Measurements from ENCODE around the gene ZNF891. TPM values are rescaled to one million over a fixed set of nuclear protein-coding genes. Genes with fewer than 3 reads are reported as not detected.

Gene ZNF891
- total and polyA plus RNA-seq, 2 of the 13 experiments (the other 11 are each of a cell fraction or from before 2014, with no cell fraction given) = 1.3 to 2.1 TPM

GRCh38 chr12:133073836-133074235 is 56.2 kb downstream of the ZNF891 start:
- DNase-seq (ENCODE audit: low spot score) = no peak
- no peaks in the 10 kb centered on the region for H3K79me2 ChIP-seq (ENCODE audit: insufficient read depth, low read length)
- ChIA-PET POLR2A (no interaction called here), CTCF (ENCODE audit: low intra/inter-chr PET ratio, low total read pairs) (no interaction called here)
- no TSS peak for BruUV-seq (replicated peaks)
- H4K20me1 ChIP-seq (ENCODE audit: insufficient read depth, low read length) = no peaks in the 10 kb centered on the region
- no peaks in the 10 kb centered on the region for H3K27me3 ChIP-seq (ENCODE audit: control insufficient read depth in 1 of 2, insufficient read depth in 2 of 2, low read length in 2 of 2)
- H3K4me3 ChIP-seq (replicated peaks in 1 of 3; ENCODE audit: insufficient read depth in 1 of 3, low read depth in 2 of 3, low read length in 3 of 3) = no peak overlapping the region
- H3K36me3 ChIP-seq (replicated peaks in 1 of 2; ENCODE audit: control insufficient read depth in 1 of 2, insufficient read depth in 2 of 2, low read length in 2 of 2) = no peaks in the 10 kb centered on the region
- intact Hi-C loops (cut with micrococcal nuclease; ENCODE audit: unreplicated experiment) (no loop called here), in situ Hi-C loops (cut with HindIII; ENCODE audit: extremely low pct_ligation_motif_present, low pct_unique_long_range_greater_than_20kb) (no loop called here)
- TF ChIP-seq TRIM24 (CRISPR knock-in tag; IDR thresholded peaks at IDR 0.05) (no peak), NFKB2 (CRISPR knock-in tag; IDR thresholded peaks at IDR 0.05; ENCODE audit: borderline replicate concordance) (no peak), ATAD3A (CRISPR knock-in tag; IDR thresholded peaks at IDR 0.05) (no peak), CEBPB (IDR thresholded peaks at IDR 0.05; ENCODE audit: borderline replicate concordance, low read depth, low read length) (no peak), SMARCC2 (IDR thresholded peaks at IDR 0.05) (no peak), ZSCAN20 (CRISPR knock-in tag; IDR thresholded peaks at IDR 0.05; ENCODE audit: borderline replicate concordance) (no peak), NR2F6 (IDR thresholded peaks at IDR 0.05) (no peak), NR2F6 (CRISPR knock-in tag; IDR thresholded peaks at IDR 0.05) (no peak), SRY (CRISPR knock-in tag; IDR thresholded peaks at IDR 0.05) (no peak), ZFP41 (CRISPR knock-in tag; IDR thresholded peaks at IDR 0.05; ENCODE audit: borderline replicate concordance) (no peak)
- 12% methylated on average over 2 of the region's 2 CpGs for WGBS (ENCODE audit: low lambda C conversion rate)
- no peaks in the 10 kb centered on the region for H3K4me1 ChIP-seq (ENCODE audit: insufficient read depth, low read length)
- peaks cover 84% of the 10 kb centered on the region for H3K9me3 ChIP-seq (ENCODE audit: low read length)
- no peak overlapping the region for H3K9ac ChIP-seq (ENCODE audit: insufficient read depth, low read depth, low read length)
- H3K27ac ChIP-seq (ENCODE audit: extremely low read length, insufficient read depth, low read length) = no peak overlapping the region
- no peak for FAIRE-seq
- no peak for ATAC-seq
- no peak overlapping the region for H3K4me2 ChIP-seq (ENCODE audit: low read depth, low read length)
- no peak overlapping the region for H2AFZ ChIP-seq (ENCODE audit: low read length)

GRCh38 chr12:133063556-133063955 is 66.5 kb downstream of the ZNF891 start:
- intact Hi-C loops (cut with micrococcal nuclease; ENCODE audit: unreplicated experiment) (no loop called here), in situ Hi-C loops (cut with HindIII; ENCODE audit: extremely low pct_ligation_motif_present, low pct_unique_long_range_greater_than_20kb) (no loop called here)
- ChIA-PET CTCF (ENCODE audit: low intra/inter-chr PET ratio, low total read pairs) (no interaction called here), POLR2A (no interaction called here)
- Histone ChIP-seq H3K27me3 (ENCODE audit: control insufficient read depth in 1 of 2, insufficient read depth in 2 of 2, low read length in 2 of 2) (no peaks in the 10 kb centered on the region), H3K4me1 (ENCODE audit: insufficient read depth, low read length) (no peaks in the 10 kb centered on the region), H3K36me3 (replicated peaks in 1 of 2; ENCODE audit: control insufficient read depth in 1 of 2, insufficient read depth in 2 of 2, low read length in 2 of 2) (no peaks in the 10 kb centered on the region), H3K79me2 (ENCODE audit: insufficient read depth, low read length) (no peaks in the 10 kb centered on the region), H3K4me3 (replicated peaks in 1 of 3; ENCODE audit: insufficient read depth in 1 of 3, low read depth in 2 of 3, low read length in 3 of 3) (no peak overlapping the region), H3K9ac (ENCODE audit: insufficient read depth, low read depth, low read length) (no peak overlapping the region), H3K4me2 (ENCODE audit: low read depth, low read length) (no peak overlapping the region), H2AFZ (ENCODE audit: low read length) (no peak overlapping the region), H3K27ac (ENCODE audit: extremely low read length, insufficient read depth, low read length) (no peak overlapping the region), H3K9me3 (ENCODE audit: low read length) (peaks cover 100% of the 10 kb centered on the region), H4K20me1 (ENCODE audit: insufficient read depth, low read length) (no peaks in the 10 kb centered on the region)
- no TSS peak for BruUV-seq (replicated peaks)
- ATAC-seq (no peak), FAIRE-seq (no peak), DNase-seq (ENCODE audit: low spot score) (no peak)
- WGBS (ENCODE audit: low lambda C conversion rate) = 86% methylated on average over 1 of the region's 1 CpG
- TF ChIP-seq CENPBD1 (CRISPR knock-in tag; IDR thresholded peaks at IDR 0.05; ENCODE audit: borderline replicate concordance, low read depth) (no peak), RFXAP (CRISPR knock-in tag; IDR thresholded peaks at IDR 0.05; ENCODE audit: borderline replicate concordance) (no peak), SIX4 (CRISPR knock-in tag; IDR thresholded peaks at IDR 0.05) (no peak), ZNF7 (CRISPR knock-in tag; IDR thresholded peaks at IDR 0.05) (no peak), TARDBP (CRISPR knock-in tag; IDR thresholded peaks at IDR 0.05) (no peak)

Data from HepG2 (cell line).